NCI-H2227 (cell line): ENCODE data around the gene PAXIP1.
A peak's percentile ranks its signal among the peaks of the same experiment; 100 is the strongest.
"Not testable (repeated sequence)": the region's sequence is repeated elsewhere in the genome, so short reads cannot be mapped to it uniquely, and the experiment has no call there.

Experiments
- DNase-seq: peaks from one replicate; lab custom pipeline; 2025; ENCODE audit not compliant: unreplicated experiment; lab: John Stamatoyannopoulos, UW

Gene PAXIP1

DNA sequence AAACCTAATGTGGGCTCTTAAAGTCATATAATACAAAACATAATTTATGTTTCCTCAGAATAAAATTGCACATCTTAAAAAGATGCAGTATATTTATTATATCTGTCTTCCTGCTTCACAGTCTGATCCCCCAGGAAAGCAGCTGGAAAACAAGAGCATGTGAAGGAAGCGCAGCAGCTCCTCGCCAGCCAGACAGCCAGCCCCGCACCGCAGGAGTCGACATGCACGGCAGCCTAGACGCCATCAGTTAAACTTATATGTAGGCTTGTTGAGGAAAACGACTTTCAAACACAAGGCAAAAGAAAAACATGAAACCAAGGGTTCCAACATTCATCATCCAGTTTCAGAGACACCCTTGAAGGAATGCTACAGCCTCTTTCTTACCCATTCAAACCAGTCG is 59.0 kb downstream of the PAXIP1 start:
- DNase-seq = no peak

DNA sequence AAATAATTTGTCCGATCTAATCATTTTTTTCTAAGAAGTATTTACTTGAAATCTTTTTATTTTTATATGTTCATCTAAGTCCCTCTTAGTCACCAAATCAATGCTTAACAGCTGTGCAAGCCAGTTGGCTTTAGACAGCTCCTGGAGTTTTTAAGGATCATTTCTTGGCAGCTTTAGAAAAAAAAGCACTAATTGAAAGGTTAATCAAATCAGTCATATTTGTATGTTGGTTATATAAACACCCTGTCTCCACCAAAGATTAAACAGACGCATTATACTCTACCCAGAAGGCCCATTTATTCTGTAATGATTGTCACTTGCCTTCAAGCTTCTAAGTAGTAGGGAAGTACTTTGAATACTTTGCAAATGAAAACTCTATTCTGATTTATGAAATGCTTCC is 60.2 kb downstream of the PAXIP1 start:
- DNase-seq = no peak

DNA sequence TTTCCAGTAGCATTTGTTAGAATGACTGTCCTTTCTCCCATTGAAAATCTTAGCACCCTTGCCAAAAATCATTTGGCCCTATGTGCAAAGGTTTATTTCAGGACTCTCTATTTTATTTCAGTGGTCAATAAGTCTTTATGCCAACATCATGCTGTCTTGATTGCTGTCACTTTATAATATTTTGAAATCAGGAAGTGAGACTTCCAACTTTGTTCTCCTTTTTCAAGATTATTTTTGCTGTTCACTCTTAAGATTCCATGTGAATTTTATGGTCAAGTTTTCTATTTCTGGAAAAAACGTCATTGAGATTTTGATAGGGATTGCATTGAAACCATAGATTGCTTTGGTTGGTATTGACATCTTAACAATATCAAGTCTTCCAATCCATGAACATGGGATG is 65.1 kb downstream of the PAXIP1 start:
- no peak for DNase-seq

DNA sequence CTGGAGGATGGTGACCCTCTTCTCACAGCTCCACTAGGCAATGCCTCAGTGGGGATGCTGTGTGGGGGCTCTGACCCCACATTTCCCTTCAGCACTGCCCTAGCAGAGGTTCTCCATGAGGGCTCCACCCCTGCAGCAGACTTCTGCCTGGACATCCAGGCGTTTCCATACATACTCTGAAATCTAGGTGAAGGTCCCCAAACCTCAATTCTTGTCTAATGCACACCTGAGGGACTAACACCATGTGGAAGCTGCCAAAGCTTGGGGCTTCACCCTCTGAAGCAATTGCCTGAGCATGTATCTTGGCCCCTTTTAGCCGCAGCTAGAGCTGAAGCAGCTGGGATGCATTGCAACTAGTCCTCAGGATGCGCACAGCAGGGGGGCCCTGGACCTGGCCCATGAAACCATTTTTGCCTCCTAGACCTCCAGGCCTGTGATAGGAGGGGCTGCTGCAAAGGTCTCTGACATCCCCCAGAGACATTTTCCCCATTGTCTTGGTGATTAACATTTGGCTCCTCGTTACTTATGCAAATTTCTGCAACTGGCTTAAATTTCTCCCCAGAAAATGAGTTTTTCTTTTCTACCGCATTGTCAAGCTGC is 68.5 kb downstream of the PAXIP1 start:
- not testable (repeated sequence) for DNase-seq

DNA sequence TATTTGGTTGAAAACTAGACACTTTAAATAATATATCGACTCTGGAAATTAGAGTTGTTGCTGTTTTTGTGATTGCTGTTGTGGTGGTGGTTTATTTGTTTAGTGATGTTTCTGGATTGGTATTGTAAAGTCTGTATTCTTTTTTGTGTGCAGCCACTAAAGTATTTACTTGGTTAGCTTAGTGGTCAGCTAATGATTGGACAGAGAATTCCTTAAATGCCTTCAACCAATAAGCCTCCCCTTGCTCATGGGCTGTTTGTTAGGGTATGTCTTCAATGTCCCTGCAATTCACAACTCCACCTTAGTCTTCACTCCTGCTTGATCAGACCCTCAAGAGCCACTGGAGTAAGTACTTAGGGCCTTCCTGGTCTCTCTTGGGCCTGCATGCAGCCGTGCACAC is 71.0 kb downstream of the PAXIP1 start:
- no peak for DNase-seq

DNA sequence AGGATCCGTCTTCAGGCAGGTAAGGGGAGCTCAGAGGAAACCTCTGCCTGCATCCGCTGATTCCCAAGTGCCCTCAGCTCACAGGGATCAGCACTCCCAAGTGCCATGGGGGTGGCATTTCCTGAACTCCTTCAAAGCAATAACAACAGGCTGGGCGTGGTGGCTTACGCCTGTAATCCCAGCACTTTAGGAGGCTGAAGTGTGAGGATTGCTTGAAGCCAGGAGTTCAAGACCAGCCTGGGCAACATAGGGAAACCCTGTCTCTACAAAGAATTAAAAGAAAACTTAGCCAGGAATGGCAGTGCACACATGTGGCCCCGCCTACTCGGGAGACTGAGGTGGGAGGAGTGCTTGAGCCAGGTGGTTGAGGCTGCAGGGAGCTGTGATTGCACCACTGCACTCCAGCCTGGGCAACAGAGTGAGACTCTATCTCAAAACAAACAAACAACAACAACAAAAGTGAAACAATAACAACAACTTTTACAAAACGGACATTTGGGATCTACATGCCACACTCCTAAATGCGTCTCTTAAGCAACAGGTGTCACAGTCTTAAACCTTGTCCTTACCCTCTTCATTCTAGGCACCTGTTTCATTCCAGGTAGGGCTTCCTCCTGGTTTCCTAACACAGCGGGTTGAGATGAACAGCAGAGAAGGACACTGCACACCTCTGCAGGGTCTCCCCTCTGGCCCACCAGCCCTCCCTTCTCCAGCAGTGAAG is 73.8 kb downstream of the PAXIP1 start:
- DNase-seq = no peak

DNA sequence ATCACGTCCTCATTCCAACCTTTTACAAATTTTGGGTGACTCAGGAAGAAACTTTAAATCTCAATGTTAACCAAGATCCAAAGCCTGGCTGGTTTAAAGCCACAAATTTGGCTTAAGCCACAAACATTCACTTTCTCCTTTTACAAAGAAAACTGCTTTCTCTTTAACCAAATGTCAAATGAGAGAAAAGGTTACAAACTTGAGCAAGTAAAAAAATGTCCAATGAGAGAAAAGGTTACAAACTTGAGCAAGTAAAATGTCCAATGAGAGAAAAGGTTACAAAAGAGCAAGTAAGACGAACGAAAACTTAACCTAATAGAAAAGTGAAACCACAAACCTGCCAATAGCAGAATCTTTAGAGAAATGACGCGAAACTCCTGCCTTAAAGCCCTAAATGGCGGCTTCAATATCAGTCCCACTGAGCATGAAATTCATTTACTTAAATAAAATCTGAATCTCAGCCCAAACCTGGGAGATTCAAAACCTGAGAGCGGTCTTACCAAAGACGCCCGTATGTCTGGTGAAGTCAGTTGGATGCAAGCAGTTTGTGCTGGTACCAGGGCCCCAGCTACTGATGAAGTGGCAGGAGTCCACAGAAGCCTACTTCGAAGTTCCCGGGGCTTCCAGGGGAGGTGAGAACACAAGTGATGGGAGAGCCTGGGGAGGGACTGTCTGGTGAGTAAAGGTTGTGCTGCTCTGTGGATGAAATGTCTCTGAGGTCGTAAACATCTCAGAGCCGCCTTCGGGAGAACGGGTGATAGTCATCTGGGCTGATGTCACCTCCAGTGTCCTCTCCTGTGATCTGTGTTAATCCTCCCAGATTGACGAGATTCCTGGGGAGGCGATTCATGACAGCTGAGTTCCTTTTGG is 74.6 kb downstream of the PAXIP1 start:
- DNase-seq = peak; percentile 83

DNA sequence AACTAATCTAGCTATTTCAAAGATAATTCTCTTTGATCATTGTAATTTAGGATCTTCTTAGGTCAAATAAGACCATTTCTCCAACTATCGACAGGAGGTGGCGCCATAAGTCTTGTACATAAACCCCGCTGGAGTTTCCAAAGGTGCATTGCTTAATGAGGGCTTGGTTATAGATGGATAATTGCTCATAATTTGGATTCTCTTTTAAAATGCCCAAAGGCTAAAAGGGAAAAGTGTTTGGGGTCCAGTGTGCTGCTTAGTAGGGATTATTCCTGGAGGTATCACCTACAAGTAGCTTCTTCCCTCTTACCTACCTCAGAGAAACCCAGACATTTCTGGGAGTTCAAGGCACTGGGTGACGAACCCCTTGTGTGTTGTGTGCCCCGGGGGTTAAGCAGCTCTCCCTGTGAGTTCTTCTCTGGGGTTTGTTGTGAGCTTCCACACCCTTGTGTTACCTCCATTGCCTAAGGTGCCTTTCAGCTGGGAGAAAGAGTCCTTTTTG is 75.2 kb downstream of the PAXIP1 start:
- DNase-seq = peak; percentile 76

DNA sequence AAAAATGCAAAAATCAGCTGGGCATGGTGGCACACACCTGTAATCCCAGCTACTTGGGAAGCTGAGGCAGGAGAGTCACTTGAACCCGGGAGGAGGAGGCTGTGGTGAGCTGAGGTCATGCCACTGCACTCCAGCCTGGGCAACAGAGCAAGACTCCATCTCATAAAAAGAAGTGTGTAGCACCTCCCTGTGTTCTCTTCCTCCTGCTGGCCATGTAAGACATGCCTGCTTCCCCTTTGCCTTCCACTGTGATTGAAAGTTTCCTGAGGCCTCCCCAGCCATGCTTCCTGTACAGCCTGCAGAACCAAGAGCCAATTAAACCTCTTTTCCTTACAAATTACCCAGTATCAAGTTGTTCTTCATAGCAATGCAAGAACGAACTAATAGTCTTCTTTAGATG is 80.5 kb downstream of the PAXIP1 start:
- not testable (repeated sequence) for DNase-seq

DNA sequence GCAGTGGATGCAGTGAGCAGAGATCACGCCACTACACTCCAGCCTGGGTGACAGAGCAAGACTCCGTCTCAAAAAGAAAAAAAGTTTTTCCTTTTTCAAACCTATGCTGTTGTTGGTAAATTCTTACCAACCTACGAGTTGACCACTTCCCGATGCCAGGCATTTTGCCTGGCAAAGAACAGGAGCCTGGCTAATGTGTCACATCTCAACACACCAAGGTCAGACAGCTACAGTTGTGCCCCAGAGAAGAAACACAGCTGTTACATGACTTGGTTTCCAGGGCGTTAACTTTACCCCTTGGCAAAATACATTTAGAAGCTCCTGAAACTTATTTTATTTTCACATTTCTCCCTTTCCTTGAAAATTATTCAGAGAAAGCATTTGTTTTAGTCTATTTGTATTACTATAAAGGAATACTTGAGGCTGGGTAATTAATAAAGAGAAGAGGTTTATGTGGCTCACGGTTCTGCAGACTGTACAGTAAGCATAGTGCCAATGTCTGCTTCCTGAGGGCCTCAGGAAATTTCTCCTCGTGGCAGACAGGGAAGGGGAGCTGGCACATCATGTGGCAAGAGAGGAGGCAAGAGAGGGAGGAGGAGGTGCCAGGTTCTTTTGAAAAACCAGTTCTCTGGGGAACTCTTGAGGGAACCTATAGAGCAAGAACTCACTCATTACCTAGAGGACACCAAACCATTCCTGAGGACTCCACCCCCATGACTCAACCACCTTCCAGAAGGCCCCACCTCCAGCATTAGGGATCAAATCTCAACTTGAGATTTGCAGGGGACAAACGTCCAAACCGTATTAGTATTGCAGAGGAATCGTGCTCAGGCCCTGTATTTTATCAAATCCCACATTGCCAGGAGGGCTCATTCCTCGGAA is 83.3 kb downstream of the PAXIP1 start:
- DNase-seq = no peak

DNA sequence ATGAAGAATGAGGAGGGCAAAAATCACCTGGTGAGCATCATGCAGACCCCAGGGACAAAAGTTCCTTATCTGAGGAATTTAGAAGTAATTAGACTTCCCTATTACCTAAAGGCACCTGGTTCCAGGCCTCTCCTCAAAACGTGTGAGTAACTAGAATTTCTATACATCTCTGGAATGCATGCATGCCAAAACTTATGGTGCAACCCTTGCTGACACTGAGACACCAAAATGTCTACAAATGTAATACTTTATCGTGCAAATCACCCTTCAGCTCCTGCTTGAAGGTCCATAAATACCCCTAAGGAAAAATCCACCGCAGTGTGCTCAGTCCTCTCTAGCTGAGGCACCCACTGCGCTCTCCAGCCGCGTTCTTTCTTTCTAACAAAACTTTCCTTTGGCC is 84.2 kb downstream of the PAXIP1 start:
- DNase-seq = no peak

DNA sequence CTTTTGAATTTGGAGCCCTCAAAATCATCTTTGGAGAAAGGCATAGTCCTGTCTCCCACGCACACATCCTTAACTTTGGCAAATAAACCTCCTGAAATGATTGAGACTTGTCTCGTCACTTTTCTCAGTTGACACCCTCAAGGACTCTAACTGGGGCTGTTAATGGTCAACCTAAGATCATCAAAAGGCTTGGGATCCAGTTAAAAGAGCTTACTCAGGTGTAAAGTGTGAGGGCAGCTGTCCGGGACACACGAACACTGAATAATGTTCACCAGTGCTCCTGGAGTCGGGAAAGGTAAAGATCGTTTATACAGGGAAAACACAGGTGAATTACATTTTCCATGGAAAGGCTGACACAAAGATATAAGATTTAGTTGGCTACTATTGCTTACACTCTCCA is 84.7 kb downstream of the PAXIP1 start:
- DNase-seq = no peak

DNA sequence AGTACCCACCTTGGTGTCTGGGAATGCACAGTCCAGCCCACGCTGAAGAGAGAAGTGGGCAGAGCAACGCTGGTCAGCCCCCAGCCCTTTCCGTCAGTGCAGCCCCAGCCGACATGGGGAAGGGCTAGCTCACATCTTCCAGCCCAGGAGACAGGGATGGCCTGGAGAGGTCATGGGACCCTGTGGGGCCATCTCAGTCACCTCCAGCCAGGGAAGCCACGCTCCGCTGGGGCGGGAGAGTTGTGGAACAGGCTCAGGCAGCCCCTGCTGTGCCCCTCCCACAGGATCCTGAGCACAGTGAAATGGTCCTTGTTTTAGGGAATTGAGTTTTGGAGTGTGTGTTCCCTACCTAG is 85.1 kb downstream of the PAXIP1 start:
- DNase-seq = no peak

DNA sequence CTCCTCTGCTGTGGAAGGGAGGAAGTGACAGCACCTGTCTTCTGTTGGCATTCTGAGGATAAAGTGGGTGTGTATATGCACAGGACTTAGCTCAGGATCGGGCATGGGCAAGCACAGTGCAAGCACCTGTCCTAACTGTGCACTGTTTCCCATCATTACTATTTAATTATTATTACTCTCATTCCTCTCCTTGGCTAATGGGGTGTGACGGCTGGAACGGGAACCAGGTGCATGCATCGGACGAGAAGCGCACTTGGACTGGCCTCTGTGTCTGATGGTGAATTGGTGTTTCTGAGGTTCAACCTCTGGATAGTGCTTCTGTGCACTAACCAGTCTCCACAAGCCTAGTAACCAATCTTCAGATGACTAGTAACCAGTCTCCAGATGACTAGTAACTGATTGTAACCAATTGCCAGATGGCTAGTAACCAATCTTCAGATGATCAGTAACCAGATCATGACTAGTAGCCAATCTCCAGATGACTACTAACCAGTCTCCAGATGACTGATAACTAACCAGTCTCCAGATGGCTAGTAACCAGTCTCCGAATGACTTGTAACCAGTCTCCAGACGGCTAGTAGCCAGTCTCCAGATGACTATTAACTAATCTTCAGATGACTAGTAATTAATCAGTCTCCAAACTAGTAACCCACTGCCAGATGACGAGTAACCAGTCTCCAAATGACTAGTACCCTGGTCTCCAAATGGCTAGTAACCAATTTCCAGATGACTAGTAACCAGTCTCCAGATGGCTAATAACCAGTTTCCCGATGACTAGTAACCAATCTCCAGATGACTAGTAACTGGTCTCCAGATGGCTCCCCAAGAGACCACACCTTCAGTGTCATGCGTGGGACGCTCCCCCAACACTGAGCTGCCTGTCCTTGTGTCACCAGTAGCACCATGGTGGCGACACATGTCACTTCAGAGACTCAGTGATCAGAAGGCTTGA is 85.8 kb downstream of the PAXIP1 start:
- no peak for DNase-seq

DNA sequence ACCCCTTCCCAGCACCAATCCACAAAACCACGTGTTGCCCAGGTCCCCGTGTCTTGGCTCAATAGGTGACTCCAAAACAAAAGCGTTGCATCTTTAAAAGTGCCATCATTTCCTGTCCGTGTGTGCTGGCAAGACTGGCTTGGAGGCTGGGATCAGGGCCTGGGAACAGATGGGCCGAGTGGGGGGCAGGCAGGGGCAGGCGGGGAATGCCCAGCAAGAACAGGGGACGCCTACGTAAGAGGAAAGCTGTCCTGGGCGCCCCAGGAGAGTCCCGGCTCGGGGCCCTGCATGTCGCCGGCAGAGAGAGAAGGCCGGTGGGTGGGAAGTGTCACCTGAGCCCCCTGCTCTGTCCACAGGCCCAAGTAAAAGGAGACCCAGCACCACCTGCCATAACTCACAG is 86.5 kb downstream of the PAXIP1 start:
- no peak for DNase-seq

DNA sequence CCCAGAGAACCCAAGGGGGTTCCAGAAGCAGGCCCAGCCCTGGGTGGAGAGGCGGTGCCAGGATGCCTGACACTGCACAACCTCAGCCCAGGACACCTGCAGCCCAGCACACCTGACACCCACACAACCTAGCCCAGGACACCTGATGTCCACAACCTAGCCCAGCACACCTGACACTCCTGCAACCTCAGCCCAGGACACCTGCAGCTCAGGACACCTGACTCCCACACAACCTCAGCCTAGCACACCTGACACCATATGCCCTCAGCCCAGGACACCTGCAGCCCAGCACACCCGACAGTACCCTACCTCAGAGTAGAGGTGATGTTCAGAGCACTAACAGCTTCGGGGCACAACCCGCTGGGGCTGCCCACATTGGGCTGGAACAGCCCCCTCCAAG is 87.3 kb downstream of the PAXIP1 start:
- DNase-seq = no peak

DNA sequence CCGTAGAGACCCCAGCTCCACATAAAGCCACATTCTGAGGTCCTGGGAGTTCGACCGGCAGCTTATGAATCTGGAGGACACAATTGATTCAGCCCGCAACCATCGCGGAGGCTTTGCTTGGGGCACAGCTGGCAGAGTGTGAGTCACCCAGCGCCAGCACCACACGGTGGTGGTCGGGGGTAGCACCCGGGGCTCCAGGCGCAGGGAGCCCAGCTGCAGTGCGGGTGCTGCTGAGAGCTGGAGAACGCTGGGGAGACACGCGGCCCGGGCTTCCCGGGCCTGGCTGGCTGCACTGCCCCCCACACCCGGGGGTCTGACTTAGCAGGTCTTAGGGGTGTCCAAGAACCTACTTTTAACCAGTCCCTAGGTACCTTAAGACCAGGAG is 87.9 kb downstream of the PAXIP1 start:
- DNase-seq = no peak

DNA sequence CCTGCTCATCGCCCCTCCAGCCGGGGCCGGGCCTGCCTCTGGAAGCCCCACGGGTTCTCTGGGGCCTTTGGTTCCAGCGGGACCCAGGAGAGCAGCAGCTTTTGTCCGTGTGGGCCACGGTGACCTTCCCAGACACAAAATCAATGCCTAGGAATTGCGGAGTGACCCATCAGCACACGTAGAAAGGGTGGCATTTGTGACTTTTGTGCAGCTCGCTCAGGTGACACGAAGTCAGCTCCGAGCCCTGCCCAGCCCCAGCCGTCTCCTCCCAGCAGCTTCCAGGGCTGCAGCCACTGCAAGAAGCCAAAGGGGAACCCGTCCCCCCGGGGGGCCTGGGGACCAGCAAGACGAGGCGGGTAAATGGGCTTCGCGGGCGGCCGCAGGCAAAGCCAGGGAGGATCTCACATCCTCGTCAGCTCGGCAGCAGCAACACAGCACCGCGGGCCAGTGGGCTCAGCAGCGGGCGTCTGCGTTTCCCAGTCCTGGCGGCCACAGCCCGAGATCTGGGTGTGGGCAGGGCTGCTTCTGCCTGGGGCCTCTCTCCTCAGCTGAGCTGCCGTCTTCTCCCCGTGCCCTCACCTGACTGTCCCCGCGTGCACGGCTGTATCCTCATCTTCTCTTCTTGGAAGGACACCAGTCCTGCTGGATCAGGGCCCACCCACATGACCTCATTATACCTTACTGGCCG is 88.5 kb downstream of the PAXIP1 start:
- DNase-seq = no peak

DNA sequence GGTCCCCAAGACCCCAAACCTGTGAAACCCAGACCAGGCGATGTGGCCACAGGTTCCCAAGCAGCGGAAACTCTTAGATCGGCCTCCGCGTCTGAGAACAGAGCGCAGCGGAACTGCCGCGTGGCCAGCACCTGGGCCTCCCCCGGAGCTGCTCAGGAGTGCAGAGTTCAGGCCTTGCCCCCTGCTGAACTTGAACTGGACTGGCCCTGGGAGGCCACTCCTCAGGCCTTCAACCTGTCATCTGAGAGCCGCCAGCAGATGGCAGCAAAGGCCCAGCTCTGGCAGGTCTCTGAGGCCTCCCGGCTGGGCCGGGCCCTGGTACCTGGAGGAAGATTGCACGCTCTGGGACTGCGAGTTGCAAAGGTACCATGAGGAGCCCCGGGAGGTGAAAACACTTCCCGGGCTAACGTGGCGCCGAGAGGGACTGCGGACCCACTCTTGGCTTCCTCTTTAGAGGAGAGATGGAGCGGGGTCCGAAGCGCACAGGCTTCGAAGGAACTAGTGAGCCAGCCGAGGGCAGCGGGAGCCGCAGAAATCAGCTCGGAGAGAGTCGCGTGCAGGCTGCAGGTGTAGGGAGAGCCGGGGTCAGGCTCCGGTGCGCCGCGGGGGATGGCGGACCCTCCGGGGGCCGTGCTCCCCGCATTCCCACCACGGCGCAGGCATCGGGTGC is 89.2 kb downstream of the PAXIP1 start:
- peak; percentile 70 for DNase-seq
